HG03439 (cell line): ENCODE results near the gene SLCO2B1.

Experiments
- ATAC-seq: cut with Tn5 transposase; IDR thresholded peaks from one replicate; pipeline ENCODE4 v1.9.1; 2021; ENCODE audit warnings: mild to moderate bottlenecking, moderate library complexity; ENCODE audit not compliant: unreplicated experiment

SLCO2B1 gene

DNA sequence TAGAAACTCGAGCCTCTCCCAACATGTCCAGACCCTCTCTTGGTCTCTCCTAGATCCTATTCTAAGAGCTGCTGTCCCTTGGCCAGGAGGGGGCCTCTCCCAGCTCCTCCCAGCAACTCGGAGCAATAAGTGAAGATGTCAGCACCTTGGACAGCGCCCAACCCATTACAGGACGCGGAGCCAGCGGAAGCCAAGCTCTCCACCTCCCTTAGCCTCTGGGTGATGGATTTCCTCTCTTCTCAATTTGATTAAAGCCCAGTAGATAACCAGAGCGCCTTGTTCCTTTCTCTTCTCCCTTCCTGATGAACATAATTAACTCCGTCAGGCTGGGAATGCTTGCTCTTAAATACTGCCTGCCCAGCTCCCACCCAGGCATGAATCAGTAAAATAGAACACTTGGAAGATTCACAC lies 63.5 kb downstream of the SLCO2B1 start:
- no peak for ATAC-seq

DNA sequence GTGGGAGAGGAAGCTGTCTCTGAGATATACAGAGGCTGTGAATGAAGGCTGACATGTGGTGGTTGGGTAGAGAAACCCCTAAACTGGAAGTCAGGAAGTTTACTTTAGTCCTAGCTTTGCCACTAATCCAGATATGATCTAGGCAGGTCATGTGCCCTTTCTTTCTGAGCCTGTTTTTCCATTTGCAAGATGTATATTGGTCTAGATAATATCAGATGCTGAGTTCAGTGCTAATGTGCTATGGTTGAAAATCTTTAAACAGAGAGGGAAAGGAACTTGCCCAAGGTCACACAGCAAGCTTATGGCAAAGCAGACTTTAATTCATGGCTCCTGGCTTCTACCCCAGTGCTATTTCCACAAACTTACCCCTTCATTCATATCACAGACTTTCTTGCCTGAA lies 63.9 kb downstream of the SLCO2B1 start:
- no peak for ATAC-seq

DNA sequence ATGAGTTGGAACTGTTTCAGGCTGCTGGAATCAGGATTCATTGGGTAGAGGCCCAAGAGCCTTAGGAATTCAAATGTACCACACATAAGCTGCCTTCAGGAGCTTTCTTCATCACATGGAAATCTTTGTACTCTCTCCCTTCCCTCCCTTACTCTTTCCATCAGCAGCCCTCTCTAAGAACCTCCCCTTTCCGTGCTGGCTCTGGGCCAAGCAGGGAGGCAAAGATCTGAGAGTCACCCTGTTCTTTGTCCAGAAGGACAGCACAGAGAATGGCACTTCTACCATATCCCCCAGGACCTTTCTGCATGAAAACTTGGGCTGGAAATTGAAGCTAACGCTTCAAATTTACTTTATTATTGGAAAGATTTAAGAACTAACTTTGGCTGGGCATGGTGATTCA lies 69.0 kb downstream of the SLCO2B1 start:
- no peak for ATAC-seq

DNA sequence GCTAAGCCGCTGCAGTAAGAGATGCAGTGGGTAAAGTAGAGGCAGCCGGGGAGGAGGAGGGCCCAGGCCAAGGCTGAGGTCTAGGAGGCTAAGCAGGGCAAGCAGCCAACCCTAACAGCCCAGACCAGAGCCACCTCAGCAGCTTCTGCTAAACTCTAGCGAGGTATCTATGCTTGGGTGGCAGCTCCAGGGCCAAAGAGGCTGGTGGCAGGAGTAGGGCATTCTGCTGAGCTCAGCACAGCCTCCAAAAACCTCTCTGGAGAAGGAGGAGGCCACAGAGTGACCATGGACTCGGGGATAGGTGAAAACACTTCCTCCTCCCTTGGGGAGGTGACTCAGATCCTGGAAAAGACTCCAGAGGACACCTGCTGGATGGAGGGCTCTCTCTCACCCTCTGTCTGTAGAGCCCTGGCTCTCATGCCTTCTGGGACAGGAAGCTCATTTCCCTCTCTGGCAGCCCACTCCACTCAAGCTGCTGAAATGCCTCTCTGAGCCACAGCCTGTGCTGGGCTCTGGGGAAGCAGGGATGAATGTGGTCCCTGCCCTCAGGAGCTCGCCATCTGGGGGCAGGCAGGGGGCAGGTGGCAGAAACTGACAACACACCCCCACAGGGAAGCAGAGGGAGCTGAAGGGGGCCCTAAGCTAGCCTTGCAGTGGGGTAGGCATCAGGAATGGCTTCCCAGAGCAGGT lies 73.2 kb downstream of the SLCO2B1 start:
- ATAC-seq: no peak

DNA sequence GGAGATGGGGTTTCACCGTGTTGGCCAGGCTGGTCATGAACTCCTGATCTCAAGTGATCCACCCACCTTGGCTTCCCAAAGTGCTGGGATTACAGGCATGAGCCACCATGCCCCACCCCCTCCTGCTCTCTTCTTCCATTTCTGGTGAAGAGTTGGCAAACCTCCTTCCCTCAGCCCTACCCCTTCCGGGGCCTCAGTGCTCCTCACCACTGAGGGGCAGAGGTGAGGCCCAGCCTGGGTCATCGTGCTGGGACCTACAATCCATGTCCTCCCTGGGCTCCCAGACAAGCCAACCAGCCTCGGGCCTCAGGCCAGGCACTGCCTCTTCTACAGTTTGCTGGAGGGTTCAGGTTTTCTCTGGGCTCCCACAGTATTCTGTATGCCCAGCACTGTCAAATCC lies 74.9 kb downstream of the SLCO2B1 start:
- ATAC-seq: no peak

DNA sequence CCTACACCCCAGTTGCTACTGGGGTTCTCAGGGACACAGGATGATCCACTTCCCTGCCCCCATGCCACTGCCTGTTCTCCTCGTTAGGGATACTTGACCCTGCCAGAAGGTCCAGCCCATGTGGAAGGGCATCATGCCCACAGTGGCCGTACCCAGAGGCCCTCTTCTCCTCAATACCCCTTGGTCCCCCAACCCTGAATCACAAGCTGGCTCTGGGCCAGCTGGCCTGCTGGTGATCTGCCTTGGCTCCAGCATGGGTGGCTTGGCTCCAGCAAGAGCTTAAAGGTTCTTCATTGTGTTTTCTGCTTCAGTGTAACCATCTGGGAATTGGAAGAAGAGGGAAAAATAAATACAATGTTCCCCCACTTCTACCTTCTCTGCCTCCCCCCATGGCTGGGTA lies 78.6 kb downstream of the SLCO2B1 start:
- ATAC-seq: no peak

DNA sequence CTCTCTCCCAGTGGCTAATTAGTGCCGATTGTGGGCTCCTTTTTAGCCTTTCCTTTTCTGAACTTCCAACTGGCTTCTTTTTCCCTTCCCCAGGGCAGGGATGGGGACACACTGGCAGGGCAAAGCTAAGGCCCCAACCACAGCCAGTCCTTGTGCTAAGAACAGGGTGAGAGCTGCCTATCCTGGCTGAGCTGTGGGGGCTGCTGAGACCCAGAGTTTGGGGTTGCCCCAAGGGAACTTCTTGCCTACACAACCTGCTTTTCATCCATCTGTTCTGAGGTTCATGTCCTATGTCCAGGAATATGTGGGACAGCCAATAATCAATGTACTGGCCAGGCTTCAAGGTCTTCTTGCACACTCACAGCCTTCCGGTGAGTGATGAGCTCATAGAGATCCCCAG lies 79.7 kb downstream of the SLCO2B1 start:
- no peak for ATAC-seq

DNA sequence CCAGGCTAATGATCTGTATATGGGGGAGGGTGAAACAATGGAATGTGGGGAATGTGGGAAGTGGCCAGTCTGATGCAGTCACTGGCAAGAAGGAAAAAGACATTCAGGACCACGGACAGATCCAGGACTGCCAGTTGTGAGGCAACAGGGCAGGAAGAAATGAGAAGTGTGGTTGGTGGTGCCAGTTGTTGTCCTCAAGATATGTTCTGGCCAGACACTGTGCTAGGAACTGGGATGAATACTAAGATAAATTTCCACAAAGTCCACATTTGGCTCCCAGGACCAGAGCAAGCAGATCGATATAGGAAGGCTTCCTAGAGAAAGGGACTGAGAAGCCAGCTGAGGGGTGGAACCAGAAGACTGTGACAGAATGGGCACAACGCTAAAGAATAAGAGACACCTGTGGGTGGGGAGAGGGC lies 82.9 kb downstream of the SLCO2B1 start:
- ATAC-seq: no peak

DNA sequence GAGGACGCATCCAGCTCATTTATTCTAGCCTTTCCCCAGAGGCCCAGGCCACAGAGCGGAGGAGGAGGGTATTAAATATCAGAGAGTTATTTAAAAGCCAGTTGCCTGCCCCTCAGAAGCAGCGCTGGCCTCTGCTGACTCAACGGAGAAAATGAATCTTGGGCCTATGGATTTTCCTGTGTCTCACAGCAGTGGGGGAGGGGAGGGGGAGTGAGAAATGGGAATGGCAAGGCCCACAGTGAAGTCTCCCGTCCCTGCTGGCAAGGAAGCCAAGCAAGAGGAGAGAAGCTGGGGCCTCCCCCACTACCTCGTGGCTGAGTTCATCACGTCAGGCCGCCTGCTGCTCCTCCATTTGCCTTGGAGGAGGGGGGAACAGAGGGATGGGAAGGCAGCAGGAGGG lies 85.2 kb downstream of the SLCO2B1 start:
- no peak for ATAC-seq

DNA sequence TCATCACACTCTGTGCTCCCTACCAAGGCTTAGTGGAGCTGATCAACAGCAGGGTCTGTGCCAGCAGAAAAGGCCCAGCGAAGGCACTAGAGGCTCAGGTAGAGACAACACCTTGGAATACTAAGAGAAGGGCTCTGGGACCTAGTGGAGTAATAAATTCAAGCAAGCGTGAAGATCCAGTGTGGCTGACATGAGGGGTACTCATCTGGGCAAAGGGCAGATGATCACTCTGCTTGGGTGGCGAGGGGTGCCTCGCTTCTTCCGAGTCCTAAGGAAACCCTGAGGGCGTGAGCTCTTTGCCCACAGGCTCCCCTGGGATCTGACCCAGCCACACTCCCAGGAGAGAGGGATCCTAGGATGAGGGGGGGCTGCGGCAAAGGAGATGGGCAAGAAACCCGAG lies 86.1 kb downstream of the SLCO2B1 start:
- no peak for ATAC-seq

DNA sequence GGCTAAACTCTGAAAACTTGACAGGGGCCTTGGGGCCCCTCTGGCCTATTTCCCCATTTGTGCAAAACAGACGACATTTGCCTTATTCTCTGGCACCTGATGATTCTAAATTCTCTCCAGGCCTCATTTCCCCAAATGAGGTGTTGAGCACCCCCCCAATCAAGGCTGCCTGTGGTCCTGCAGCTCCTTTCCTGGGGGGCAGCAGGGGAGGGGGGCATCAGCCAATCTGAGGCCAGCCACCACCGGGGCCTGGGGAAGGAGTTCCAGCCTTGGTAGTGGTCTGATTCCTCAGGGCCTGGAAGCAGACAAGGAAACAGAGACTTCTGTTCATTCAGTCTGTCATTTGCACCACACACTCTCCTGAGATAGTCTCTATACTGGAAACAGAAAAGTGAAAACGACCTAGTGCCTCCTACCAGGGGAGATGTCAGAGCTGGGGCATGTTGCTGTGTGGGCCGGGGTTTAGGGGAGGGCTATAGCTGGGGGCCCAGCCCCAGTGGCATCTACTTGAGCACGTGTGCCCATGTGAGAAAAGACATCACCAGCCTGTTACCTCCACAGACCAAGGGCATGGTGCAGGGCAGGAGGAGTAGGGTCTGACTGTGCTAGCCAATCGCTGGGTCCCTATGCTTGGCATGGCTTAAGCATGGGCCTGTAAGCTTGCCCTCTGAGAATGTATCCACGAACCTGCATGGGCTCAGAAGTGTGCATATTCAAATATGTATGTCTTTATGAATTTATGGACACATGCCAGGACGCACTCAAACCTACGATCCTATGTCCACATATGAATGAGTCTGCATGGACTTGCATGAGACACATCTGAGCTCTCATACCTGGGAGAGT lies 87.9 kb downstream of the SLCO2B1 start:
- no peak for ATAC-seq

DNA sequence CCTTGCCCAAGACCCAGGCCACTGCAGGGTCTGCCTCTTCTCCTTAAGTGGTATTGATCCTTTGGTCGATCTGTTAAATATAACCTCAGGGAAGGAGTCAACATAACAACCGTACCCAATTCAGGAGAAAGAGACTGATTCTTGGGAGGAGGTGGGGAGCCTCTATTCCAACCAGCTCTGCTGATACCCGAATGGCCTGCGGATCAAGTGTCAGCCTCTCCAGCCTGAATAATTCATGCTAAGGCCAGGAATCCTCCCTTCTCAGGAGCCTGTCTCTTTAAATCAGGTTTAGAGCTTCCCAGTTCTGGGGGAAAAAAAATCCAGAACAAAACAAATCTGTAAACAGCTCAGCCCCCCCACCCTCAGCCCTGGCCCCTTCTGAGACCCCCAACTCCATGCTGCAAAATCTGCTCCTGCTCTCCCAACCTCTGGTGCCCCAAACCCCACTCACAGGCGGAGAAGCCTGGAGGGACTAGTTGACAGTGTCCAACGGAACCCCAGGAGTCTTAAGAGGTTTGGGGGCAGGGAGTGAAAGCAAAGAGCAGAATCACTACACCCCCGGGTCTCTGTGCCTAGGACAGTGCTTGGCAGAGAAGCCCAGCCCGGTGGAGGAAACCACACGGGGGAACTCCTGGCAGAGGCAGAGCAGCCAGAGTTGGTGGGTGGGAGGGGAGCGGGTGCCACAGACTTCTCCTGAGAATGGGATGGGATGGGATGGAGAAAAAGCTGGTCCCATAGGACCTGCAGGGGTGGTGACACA lies 88.8 kb downstream of the SLCO2B1 start:
- no peak for ATAC-seq

DNA sequence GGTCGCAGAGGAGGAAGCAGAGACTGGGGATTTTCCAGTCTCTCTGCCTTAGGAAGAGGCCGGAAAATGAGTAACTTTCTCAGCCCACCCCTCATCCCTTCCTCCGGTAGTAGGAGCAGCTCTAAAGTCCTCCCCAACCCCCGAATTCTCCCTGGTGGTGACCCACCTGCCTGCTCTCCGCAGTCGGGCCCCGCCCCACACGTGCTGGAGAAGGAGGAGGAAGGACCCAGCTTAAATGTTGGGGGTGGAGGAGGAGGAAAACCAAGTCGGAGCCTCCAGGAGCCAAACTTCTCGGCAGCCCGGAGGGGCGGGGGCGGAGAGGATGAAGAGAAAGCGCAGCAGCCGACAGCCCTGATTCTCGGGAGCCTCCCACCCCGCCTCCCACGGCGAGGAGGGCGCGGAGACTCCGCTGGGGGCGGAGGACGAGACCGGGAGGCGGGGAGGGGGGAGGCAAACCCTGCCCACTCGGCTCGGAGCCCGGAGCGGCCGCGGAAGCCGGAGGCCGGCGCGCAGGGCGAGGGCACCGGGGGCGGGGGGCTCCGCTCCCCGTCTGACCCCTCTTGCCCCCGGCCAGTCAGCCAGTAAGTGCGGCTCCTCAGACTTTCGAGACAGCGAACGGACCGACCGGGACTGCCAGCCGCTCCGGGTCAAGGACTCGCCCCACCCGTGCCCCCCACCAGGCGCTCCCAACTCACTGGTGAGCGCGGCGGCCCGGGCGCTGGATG lies 89.6 kb downstream of the SLCO2B1 start, which contains the start of gene TPBGL:
Gene TPBGL (plus strand): TSS at position 464 of the 725 bp plus-strand sequence. CDS start 276 bp downstream, outside the sequence.
- no peak for ATAC-seq

DNA sequence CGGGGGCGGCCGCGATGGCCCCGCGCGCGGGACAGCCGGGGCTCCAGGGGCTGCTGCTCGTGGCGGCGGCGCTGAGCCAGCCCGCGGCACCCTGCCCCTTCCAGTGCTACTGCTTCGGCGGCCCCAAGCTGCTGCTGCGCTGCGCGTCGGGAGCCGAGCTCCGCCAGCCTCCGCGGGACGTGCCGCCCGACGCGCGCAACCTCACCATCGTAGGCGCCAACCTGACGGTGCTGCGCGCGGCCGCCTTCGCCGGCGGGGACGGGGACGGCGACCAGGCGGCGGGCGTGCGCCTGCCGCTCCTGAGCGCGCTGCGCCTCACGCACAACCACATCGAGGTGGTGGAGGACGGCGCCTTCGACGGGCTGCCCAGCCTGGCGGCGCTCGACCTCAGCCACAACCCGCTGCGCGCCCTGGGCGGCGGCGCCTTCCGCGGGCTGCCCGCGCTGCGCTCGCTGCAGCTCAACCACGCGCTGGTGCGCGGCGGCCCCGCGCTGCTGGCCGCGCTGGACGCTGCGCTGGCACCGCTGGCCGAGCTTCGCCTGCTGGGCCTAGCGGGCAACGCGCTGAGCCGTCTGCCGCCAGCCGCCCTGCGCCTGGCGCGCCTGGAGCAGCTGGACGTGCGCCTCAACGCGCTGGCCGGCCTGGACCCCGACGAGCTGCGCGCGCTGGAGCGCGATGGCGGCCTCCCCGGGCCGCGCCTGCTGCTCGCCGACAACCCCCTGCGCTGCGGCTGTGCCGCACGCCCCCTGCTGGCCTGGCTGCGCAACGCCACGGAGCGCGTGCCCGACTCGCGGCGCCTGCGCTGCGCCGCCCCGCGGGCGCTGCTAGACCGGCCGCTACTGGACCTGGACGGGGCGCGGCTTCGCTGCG lies 90.4 kb downstream of the SLCO2B1 start:
- peak; percentile 57 for ATAC-seq

DNA sequence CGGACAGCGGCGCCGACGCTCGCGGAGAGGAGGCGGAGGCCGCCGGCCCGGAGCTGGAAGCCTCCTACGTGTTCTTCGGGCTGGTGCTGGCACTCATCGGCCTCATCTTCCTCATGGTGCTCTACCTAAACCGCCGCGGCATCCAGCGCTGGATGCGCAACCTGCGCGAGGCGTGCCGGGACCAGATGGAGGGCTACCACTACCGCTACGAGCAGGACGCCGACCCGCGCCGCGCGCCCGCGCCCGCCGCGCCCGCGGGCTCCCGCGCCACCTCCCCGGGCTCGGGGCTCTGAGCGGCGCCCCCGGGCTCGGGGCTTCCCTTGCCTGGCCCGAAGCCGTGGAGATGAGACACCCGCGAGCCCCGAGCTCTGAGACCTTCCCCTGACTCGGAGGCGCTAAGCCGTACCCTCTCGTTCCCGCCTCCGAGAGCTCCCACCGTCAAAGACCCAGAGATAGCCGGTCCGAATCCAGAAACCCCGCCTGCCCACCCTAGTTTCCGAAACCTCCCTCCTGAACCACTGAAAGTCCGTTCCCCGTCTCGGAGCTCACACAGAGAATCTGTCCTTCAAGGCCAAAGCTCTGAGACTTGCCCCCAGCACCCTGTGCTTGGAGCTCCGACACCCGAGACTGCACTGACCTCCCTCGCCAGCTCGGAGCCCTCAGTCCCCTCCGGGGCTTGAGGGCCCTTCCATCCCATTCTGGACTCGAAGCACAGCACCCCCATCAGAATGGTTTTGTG lies 91.2 kb downstream of the SLCO2B1 start:
- ATAC-seq: no peak

DNA sequence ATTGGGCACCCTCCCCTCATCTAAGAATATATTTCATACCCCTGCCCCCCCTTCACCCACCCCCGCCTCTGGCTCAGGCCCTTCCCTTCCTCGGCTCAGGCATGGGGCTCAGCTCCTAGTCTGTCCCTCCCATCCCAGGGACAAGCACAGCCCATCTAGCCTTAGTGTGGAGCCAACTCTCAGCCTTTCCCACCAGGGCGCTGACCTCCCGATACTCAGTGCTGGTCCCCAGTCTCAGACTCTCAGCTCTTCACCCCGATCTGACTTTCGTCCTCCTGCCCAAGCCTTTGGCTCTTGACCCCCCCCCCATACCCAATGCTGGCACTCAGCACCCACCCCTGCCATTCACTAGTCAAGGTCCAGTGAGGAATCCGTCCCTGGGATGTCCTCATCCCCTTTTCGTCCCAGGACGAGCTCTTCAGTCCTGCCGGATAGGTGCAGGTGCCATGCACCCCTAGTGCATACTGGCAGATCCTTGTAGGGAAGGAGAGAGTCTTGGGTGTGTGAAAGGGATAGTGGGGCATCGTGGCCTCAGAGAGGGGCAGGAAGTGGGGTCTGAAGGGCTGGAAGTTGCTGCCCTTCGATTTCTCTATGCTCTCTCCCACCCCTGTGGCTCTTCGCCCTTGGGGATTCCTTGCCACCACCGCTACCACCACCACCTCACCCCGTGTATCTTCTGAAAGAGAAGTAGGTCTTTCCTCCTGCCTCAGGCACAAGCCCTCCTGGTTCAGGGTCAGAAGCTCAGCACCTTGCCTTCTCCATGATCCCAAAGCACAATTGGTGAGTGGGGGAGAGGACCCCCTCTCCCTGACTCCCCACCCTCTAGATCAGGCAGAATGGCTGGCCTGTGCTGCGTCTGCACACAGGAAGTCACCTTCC lies 92.1 kb downstream of the SLCO2B1 start:
- ATAC-seq: no peak

DNA sequence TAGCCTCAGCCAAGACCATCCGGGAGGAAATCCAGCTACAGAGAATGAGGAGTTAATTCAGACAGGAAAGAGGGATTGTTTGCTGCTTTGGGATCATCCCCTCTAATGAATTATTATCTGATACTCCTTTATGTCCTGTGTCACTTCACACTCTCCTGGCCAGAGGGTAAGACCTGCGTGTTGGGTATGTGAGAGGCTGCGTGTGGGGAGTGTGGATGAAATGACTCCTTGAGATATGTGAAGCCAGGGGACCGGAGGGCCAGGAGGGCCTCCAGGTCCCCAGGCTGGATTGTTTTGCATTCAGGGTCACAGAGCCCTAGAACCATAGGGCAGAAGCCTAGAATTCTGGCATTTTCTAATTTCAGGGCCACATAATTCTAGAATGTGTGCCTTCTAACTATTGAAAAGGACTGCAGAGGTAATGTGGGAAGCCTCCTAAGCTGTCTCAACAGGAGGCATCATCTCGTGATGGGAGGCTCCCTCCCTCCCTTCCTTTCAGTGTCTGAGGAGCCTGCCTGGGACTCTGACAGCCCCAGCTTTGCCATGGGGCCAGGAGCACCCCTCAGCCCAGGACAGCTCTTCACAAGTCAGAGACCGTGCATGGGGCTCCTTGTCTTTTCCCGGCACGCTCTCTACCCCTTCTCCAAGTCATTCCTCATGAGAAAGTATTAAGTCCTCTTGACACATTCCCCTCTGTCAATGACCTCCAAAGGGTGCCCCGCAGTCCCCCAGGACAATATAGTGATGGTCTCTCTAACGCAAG lies 93.3 kb downstream of the SLCO2B1 start:
- ATAC-seq: no peak
